Measurements from ENCODE around the gene CHD5. TPM values are rescaled to one million over a fixed set of nuclear protein-coding genes. Genes with fewer than 3 reads are reported as not detected.

CHD5 gene
- total RNA-seq, 4 donors from 2014 or later, result 0.19 to 0.24 (median 0.19) TPM; not detected in 1

DNA sequence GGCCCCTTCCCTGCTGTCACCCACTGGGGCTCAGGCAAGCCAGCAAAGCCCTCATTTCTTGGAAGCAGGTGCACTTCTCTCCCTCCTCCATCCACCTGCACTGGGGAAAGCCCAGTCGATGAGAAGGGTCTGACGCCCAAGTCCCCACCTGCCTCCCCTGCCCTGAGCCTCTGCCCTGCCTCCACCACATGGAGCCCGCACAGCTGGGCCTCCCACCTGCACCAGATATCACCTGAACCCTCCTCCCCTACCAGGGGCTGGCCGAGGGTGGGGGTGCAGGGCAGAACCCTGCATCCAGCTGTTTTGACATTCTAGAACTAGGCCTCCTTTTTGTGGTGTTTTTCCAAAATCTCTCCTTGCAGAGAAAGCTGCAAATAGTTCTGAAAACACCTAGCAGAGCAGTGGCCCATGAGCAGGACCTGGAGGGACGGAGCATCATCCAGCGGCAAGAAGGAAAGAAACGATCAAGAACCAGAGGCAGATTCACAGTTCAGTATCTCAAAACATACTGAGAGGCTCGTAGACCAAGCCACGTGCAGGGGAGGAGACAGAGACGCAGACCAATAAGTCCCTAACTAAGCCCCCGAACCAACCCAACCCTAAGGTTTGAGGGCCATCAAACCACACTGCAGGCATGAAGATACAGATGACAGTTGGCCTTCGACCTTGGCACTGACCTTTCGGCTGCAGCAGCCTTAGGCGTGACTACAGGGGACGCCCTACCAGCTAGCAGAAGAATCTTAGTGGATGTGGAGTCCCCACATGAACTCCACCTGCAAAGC lies 16.7 kb downstream of the CHD5 start:
- no peak for DNase-seq (ENCODE audit: low spot score)
- TF ChIP-seq CTCF (IDR thresholded peaks at IDR 0.05), result no peak
- no peak for ATAC-seq (ENCODE audit: low FRiP score)

- no peak for TF ChIP-seq CTCF (IDR thresholded peaks at IDR 0.05)
- DNase-seq (ENCODE audit: low spot score) (no peak), ATAC-seq (ENCODE audit: low FRiP score) (no peak)
Measured at GRCh38 chr1:6162773-6163172, 17.3 kb downstream of the CHD5 start.

DNA sequence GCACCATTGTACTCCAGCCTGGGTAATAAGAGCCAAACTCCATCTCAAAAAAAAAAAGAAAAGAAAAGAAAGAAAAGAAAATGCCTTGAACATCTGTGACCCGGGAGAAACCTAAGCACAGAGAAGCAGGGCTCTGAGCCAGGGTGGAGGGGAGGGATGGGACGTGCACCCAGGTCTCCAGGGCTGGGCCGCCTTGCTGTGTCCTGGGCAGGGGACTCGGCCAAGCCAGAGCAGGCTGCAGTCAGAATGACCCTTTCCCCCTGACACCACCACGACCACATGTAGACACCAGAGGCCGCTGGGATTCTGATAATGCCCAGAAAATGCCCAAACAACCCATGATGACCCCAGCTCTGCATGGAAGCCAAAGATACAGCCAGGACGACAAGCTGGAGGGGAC lies 17.8 kb downstream of the CHD5 start:
- TF ChIP-seq CTCF (IDR thresholded peaks at IDR 0.05), result no peak
- ATAC-seq (ENCODE audit: low FRiP score) (no peak), DNase-seq (ENCODE audit: low spot score) (no peak)

DNA sequence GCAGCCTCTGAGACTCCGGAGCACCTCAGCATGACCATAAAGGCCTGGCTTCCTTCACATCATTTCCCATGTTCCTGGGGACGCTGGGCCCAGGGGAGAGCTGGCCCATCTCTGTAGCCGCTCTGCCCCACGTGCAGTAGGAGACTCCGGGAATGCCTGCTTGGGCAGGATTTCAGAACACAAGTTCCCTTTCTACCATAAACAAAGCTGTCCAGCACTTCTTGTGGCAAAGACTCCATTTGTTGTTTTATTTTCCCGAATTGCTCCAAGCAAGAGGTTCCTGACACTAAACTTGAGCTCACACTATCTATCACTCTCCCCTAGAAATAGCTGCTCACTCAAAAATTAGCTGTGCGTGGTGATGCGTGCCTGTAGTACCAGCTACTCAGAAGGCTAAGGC lies 21.9 kb downstream of the CHD5 start:
- no peak for TF ChIP-seq CTCF (IDR thresholded peaks at IDR 0.05)
- no peak for ATAC-seq (ENCODE audit: low FRiP score)
- DNase-seq (ENCODE audit: low spot score), result no peak

GRCh38 chr1:6157528-6158174 lies 22.5 kb downstream of the CHD5 start:
- no peak for ATAC-seq (ENCODE audit: low FRiP score)
- DNase-seq (ENCODE audit: low spot score), result no peak
- TF ChIP-seq CTCF (IDR thresholded peaks at IDR 0.05), result no peak

DNA sequence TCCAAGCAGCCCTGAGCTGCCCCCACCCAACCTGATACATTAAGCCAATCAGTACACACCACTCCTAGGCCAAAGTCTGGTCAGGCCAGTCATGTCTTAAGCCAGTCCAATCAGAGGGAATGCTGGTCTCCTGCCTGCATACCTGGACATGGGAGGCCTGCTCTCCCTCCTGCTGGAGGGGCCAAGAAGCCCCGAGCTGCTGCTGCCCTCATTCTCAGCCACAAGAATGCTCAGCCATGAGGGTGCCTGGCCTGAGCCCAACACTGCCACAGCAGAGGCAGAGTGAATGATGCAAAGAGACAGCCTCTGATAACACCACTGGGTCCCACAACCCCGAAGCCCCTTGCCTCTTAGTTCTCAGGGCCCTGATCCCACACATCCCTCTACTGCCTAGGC lies 23.0 kb downstream of the CHD5 start:
- DNase-seq (ENCODE audit: low spot score) (no peak), ATAC-seq (ENCODE audit: low FRiP score) (no peak)
- no peak for TF ChIP-seq CTCF (IDR thresholded peaks at IDR 0.05)
